DND-41 (cell line): Measurements from ENCODE around the gene PPDPF.

ENCODE experiments used
- ATAC-seq: fragments of 200-7000 bp; cut with Tn5 transposase; 3 replicates; pipeline ENCODE4 v1.9.1; 2021; ENCODE audit warnings: low read depth; ENCODE audit not compliant: insufficient read depth
- DNase-seq: peaks from one replicate; pipeline ENCODE4 v3.0.0-alpha.2; 2020
- H2AFZ ChIP-seq: 2 replicates; pipeline ENCODE4 v1.6.0; 2012; ENCODE audit warnings: low read depth, low read length
- H3K27ac ChIP-seq: 2 replicates; pipeline ENCODE4 v1.5.1; 2012; ENCODE audit warnings: low read length, inconsistent platforms
- H3K27me3 ChIP-seq: fragments of 200-600 bp; sonication (generic); 2 replicates; pipeline ENCODE4 v1.6.0; 2012; ENCODE audit warnings: low read length, mild to moderate bottlenecking, inconsistent platforms; ENCODE audit not compliant: insufficient read depth, poor library complexity
- H3K36me3 ChIP-seq: 2 replicates; pipeline ENCODE4 v1.5.1; 2012; ENCODE audit warnings: low read length, inconsistent platforms; ENCODE audit not compliant: insufficient read depth
- H3K4me1 ChIP-seq: 2 replicates; pipeline ENCODE4 v1.5.1; 2012; ENCODE audit warnings: mild to moderate bottlenecking, low read length; ENCODE audit not compliant: insufficient read depth
- H3K4me2 ChIP-seq: 2 replicates; pipeline ENCODE4 v1.6.0; 2012; ENCODE audit warnings: mild to moderate bottlenecking, moderate library complexity, low read length, inconsistent platforms; ENCODE audit not compliant: insufficient read depth
- H3K4me3 ChIP-seq, 2 experiments: fragments of 200-600 bp in 1 of 2; shearing (Covaris generic) in 1 of 2; 2 replicates each; pipeline ENCODE4 v1.5.1; 2012 to 2016; ENCODE audit warnings: inconsistent platforms in 2 of 2, low read length in 2 of 2, mild to moderate bottlenecking in 2 of 2, low read depth in 1 of 2, moderate library complexity in 1 of 2
- H3K79me2 ChIP-seq: 2 replicates; pipeline ENCODE4 v1.6.0; 2012; ENCODE audit warnings: low read length, inconsistent platforms; ENCODE audit not compliant: insufficient read depth
- H3K9ac ChIP-seq: 2 replicates; pipeline ENCODE4 v1.6.0; 2012; ENCODE audit warnings: low read depth, mild to moderate bottlenecking, inconsistent platforms, low read length, moderate library complexity
- H3K9me3 ChIP-seq: 2 replicates; pipeline ENCODE4 v1.5.1; 2012; ENCODE audit warnings: low read length, moderate library complexity, mild to moderate bottlenecking, inconsistent platforms; ENCODE audit not compliant: insufficient read depth, severe bottlenecking
- H4K20me1 ChIP-seq: 2 replicates; pipeline ENCODE4 v1.6.0; 2012; ENCODE audit warnings: low read length; ENCODE audit not compliant: insufficient read depth
- CTCF ChIP-seq: IDR thresholded peaks from 2 replicates; pipeline ENCODE4 v1.5.1; 2012; ENCODE audit warnings: borderline replicate concordance, low read length, moderate library complexity, mild to moderate bottlenecking; ENCODE audit not compliant: poor library complexity, severe bottlenecking; ENCODE audit errors: extremely low read depth
- EZH2 ChIP-seq: IDR thresholded peaks from 3 replicates; pipeline ENCODE4 v1.6.1; 2012; ENCODE audit warnings: borderline replicate concordance, low read depth, mild to moderate bottlenecking, moderate library complexity, low read length, inconsistent platforms; ENCODE audit not compliant: severe bottlenecking

The PPDPF gene

GRCh38 chr20:63534427-63534830, 13.9 kb downstream of the PPDPF start:
- no peak for DNase-seq
- no peak overlapping the region for H3K9ac ChIP-seq
- no peak overlapping the region for H3K4me2 ChIP-seq

GRCh38 chr20:63534831-63535651, 14.5 kb downstream of the PPDPF start:
- Histone ChIP-seq H2AFZ (no peak overlapping the region), H3K27me3 (no peaks in the 10 kb centered on the region), H3K27ac (no peak overlapping the region), H4K20me1 (peaks cover 8% of the 10 kb centered on the region; the same call in 1 of the 2 replicates), H3K79me2 (no peaks in the 10 kb centered on the region), H3K4me2 (no peak overlapping the region), H3K4me3 (no peak overlapping the region), H3K9ac (no peak overlapping the region), H3K36me3 (no peaks in the 10 kb centered on the region), H3K9me3 (no peaks in the 10 kb centered on the region), H3K4me1 (peaks cover 21% of the 10 kb centered on the region)
- no peak for TF ChIP-seq EZH2
- no peak for TF ChIP-seq CTCF
- no peak for ATAC-seq
- no peak for DNase-seq

More at GRCh38 chr20:63534427-63534830, 13.9 kb downstream of the PPDPF start:
- H3K4me3 ChIP-seq, result no peak overlapping the region
- no peaks in the 10 kb centered on the region for H3K27me3 ChIP-seq
- H3K27ac ChIP-seq, result no peak overlapping the region
- peaks cover 13% of the 10 kb centered on the region for H4K20me1 ChIP-seq
- no peaks in the 10 kb centered on the region for H3K36me3 ChIP-seq
- H3K9me3 ChIP-seq, result no peaks in the 10 kb centered on the region
- ATAC-seq, result no peak
- H2AFZ ChIP-seq, result no peak overlapping the region
- no peaks in the 10 kb centered on the region for H3K79me2 ChIP-seq
- peaks cover 21% of the 10 kb centered on the region for H3K4me1 ChIP-seq
- TF ChIP-seq EZH2 (no peak), CTCF (no peak)

DNA sequence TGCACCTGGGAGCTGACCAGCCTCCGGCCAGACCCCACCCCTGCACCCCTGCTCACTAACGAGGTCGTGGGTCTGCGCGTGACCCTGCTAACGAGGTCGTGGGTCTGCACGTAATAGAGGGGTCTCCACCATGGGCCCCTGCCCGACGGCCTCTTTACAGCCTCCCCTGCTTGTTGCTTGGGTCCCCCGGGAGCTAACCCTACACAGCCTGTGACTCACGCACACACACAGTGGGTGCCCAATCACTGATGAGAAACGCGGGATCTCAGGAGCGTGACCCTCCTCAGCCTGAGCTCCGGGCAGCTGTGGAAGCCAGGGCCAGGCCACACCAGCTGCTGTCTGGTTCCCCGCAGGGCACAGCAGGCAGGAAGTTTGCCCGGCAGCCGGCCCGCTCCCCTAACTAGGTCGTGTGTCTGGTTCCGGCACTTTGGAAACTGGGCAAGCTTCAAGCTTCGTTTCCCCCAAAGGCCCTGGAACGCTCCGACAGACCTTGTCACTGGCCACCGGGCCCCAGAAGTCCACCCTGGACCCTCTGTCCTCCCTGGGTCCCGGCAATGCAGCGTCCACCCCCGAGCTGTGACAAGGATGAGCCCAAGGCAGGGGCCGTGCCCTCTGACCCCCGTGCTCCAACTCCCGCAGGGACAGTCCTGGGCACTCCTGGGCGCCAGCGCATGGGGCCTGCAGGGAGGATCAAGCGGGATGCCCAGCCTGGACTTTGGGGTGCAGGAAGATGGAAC, 15.8 kb downstream of the PPDPF start:
- no peak for ATAC-seq
- no peak overlapping the region for H3K4me3 ChIP-seq
- no peak overlapping the region for H3K9ac ChIP-seq
- no peak overlapping the region for H2AFZ ChIP-seq
- TF ChIP-seq EZH2 (no peak), CTCF (no peak)
- H3K27ac ChIP-seq, result no peak overlapping the region
- H3K27me3 ChIP-seq, result no peaks in the 10 kb centered on the region
- peaks cover 8% of the 10 kb centered on the region; the same call in 1 of the 2 replicates for H4K20me1 ChIP-seq
- H3K4me2 ChIP-seq, result no peak overlapping the region
- DNase-seq, result no peak
- H3K9me3 ChIP-seq, result no peaks in the 10 kb centered on the region
- peaks cover 21% of the 10 kb centered on the region for H3K4me1 ChIP-seq
- H3K36me3 ChIP-seq, result no peaks in the 10 kb centered on the region
- H3K79me2 ChIP-seq, result no peaks in the 10 kb centered on the region
